HL-60 (cell line): ENCODE results near the gene KRTAP4-3.

Source experiments
- SPI1 ChIP-seq: IDR thresholded peaks from 2 replicates; pipeline ENCODE4 v1.6.1; 2012; ENCODE audit warnings: low read depth, mild to moderate bottlenecking, borderline replicate concordance
- TF ChIP-seq, protein P1 (sequence below): IDR thresholded peaks from one replicate; pipeline ENCODE4 v1.5.1; 2011; ENCODE audit warnings: low read length, control low read depth, inconsistent platforms; ENCODE audit not compliant: insufficient read depth

DNA sequence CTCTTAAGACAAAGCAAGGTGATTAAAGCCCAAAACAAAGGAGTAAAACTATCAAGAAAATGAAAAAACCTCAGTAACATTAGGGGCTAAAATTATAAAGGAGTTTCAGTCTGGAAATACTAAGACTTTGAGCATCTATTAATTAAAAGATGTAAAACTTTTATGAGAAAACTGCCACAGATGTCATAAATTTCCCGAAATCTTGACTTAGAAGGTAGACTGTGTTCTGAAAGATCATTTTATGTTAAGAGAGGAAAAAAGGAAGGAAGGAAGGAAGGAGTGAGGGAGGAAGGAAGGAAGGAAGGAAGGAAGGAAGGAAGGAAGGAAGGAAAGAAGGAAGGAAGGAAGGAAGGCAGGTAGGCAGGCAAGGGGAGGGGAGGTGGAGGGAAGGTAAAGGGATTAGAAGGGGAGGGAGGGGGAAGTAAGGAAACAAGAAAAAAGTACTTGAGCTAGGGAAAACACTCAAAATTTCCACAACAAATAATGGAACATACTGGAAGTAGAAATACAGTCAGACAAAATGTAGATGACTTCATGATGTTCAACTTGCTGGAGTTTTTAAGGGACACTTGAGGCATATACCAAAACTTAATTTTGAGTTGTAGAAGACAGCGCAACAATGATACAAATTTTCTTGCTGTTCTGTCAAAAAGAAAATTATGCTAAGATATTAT, 20.4 kb downstream of the KRTAP4-3 start:
- no peak for TF ChIP-seq SPI1
- TF ChIP-seq, protein P1, sequence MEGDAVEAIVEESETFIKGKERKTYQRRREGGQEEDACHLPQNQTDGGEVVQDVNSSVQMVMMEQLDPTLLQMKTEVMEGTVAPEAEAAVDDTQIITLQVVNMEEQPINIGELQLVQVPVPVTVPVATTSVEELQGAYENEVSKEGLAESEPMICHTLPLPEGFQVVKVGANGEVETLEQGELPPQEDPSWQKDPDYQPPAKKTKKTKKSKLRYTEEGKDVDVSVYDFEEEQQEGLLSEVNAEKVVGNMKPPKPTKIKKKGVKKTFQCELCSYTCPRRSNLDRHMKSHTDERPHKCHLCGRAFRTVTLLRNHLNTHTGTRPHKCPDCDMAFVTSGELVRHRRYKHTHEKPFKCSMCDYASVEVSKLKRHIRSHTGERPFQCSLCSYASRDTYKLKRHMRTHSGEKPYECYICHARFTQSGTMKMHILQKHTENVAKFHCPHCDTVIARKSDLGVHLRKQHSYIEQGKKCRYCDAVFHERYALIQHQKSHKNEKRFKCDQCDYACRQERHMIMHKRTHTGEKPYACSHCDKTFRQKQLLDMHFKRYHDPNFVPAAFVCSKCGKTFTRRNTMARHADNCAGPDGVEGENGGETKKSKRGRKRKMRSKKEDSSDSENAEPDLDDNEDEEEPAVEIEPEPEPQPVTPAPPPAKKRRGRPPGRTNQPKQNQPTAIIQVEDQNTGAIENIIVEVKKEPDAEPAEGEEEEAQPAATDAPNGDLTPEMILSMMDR, result no peak
